WI38 (cell line): ENCODE measurements around the gene MACROD2.

Experiments
- H3K4me3 ChIP-seq: 2 replicates; pipeline ENCODE4 v1.5.1; 2011; ENCODE audit warnings: low read depth, mild to moderate bottlenecking, control low read depth, low read length
- TF ChIP-seq, protein P1 (sequence below): IDR thresholded peaks from 2 replicates; pipeline ENCODE4 v1.5.1; 2012; ENCODE audit warnings: low read depth, mild to moderate bottlenecking, control low read depth, low read length

Gene MACROD2

DNA sequence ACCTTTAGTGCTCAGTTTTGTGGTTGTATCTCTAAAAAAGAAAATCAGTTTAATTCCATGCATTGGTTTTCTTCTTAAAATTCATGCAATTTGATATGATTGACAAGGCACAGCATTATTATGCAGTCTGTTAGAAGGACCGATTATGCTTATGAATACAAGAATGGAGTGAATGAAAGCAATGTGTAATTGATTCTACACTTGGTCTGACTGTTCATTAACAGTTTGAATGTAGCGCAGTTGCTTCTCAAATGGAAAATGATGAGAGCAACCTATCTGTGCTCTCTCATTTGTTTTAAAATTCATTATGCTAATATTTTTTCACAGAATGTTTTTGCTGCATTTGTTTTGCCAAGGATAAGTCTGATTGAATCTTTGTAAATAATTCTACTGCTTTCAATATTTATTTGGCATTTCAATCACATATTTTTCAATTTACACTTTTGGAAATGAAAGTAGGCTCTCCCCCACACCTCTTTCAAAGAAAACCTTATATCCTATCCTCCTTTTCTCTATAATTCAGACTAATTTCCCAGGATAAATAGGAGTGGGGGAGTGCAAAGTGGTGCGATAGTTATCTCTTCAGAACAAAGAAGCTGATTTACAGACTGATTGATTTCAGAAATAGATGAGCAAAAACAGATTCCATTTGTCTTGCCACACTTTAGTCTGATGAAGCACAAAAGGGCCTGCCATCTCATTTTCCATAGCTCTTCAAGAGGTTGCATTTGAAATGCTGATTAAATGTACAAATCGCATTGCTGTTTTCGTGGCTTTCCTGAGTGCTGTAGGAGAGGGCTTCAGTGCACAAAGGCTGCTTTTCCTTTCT is 1227.4 kb downstream of the MACROD2 start:
- TF ChIP-seq, protein P1, sequence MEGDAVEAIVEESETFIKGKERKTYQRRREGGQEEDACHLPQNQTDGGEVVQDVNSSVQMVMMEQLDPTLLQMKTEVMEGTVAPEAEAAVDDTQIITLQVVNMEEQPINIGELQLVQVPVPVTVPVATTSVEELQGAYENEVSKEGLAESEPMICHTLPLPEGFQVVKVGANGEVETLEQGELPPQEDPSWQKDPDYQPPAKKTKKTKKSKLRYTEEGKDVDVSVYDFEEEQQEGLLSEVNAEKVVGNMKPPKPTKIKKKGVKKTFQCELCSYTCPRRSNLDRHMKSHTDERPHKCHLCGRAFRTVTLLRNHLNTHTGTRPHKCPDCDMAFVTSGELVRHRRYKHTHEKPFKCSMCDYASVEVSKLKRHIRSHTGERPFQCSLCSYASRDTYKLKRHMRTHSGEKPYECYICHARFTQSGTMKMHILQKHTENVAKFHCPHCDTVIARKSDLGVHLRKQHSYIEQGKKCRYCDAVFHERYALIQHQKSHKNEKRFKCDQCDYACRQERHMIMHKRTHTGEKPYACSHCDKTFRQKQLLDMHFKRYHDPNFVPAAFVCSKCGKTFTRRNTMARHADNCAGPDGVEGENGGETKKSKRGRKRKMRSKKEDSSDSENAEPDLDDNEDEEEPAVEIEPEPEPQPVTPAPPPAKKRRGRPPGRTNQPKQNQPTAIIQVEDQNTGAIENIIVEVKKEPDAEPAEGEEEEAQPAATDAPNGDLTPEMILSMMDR = no peak
- H3K4me3 ChIP-seq = no peak overlapping the region

DNA sequence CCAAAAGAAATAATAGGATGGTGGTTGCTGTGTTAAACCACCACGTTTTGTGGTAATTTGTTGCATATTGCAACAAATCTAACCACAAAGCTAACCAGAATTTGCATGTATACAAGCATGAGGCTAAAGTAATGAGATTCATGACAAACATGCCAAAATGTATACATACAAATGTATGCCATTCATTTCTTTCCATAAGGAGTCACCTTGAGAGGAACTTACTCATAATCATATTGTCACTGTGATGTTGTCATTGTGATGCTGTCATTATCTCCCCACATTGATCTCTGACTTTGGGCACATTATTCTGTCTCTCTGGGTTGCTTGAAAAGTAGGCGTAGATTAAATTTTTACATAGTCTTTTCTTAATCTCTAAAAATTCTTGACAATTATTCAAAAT is 1228.9 kb downstream of the MACROD2 start:
- TF ChIP-seq, protein P1 = no peak
- no peak overlapping the region for H3K4me3 ChIP-seq

DNA sequence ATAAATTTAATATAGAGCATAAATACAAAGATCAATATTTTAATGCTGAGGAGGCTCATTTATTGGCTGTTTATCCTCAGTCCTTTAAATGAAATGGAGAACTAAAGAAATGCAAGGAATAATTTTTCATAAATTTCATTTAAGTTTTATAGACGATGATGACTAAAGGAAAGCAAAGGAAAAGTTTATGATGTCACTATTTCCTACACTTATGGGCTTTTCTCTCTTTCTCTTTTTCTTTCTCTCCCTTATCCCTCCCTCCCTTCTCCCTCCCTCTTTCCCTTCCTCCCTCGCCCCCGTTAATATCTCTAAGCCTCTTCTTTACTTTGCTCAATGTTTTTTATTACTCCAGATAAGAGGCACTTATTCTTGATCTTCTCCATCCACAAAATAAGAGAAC is 1231.8 kb downstream of the MACROD2 start:
- TF ChIP-seq, protein P1 = no peak
- no peak overlapping the region for H3K4me3 ChIP-seq

DNA sequence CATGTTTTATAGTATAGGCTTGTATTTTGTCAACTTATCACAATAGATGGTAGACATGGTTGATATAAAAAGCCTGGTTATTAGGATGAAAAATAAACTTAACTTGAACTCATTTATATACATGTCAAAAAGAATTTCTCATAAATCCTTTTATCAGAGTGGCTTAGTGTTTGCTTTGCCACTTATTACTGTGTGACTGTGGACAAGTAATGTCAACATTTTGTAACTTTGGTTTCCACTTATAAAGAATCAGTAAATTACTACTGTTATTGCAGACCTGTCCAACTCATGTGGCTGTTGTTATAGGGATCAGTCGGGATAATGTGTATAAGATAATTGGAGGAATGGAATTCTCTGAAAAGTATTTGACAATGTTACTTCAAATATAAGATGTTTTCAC is 1236.9 kb downstream of the MACROD2 start:
- TF ChIP-seq, protein P1 = no peak
- H3K4me3 ChIP-seq = no peak overlapping the region

DNA sequence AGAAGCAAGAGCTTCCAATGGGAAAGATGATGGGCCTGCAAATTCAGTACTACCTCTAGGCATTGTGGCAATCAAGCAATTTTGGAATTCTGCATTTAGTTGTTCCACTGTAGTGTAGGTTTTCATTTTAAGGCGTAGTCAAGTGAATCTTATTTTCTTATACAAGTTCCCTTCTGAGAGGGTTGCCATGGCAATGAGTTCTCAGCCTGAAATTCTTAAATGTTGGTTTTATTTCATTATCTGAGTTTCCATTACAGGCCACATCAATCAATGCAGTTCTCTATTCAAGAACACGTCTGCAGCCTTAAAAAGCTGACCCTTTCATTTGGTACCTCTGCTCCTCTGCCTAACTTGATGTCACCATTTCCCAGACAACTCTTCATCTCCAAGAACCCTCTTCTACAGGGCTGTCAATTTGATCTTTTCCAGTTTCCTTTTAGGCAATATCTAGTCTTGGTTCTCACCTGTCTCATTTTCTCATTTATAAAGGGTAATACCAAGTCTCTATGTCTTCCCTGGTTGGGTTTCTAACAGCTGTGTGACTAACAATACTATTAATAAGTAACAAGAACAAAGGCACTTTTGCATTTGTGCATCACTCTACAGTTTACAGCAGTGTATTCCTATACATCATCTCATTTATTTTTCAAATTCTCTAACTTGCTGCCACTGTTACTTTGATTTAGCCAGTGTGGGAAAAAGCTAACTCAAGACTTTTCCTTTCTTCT is 1240.3 kb downstream of the MACROD2 start:
- TF ChIP-seq, protein P1 = no peak
- H3K4me3 ChIP-seq = no peak overlapping the region

DNA sequence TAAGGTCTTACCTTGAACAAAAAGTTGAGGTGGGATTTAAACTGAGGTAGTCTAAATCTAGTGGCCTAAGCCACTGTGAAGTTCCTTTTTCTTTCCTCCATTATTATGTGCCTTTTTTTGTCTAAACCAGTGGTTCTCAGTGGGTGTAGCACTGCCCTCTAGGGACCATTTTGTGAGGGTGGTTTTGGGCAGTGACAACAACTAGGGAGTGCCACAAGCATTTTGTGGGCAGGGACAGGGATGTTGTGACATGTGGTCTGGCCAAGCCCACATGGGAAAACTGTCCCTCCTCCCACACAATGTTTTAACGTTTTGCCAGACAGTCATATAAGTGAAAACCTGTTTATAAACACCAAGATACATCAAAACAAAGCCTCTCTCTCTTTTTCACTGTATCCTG is 1241.5 kb downstream of the MACROD2 start:
- no peak overlapping the region for H3K4me3 ChIP-seq
- TF ChIP-seq, protein P1 = no peak
